ENCODE measurements around the gene CAMKK1.

- TF ChIP-seq CTCF (IDR thresholded peaks at IDR 0.05) (no peak), CDX4 (CRISPR knock-in tag; IDR thresholded peaks at IDR 0.05; ENCODE audit: borderline replicate concordance) (no peak), GRHL2 (CRISPR knock-in tag; IDR thresholded peaks at IDR 0.05; ENCODE audit: insufficient replicate concordance, severe bottlenecking) (no peak), E2F4 (CRISPR knock-in tag; IDR thresholded peaks at IDR 0.05; ENCODE audit: borderline replicate concordance, low read depth) (no peak), GTF2I (CRISPR knock-in tag; conservative IDR thresholded peaks at IDR 0.05) (no peak), ATF2 (CRISPR knock-in tag; IDR thresholded peaks at IDR 0.05; ENCODE audit: borderline replicate concordance, low read depth) (no peak)
These were observed 30.8 kb downstream of the CAMKK1 start for GRCh38 chr17:3861761-3862681.
